CD14-positive monocyte (primary cell): ENCODE results near the gene STAT3. TPM values are rescaled to one million over a fixed set of nuclear protein-coding genes. Genes with fewer than 3 reads are reported as not detected.
A peak's percentile ranks its signal among the peaks of the same experiment; 100 is the strongest.

ENCODE experiments used
- DNase-seq, 3 donors: peaks; one replicate each; pipeline ENCODE4 v3.0.0-alpha.2; 2011 to 2022
- H2AFZ ChIP-seq: 2 replicates; pipeline ENCODE4 v1.6.0; 2012; ENCODE audit warnings: mild to moderate bottlenecking, low read depth, low read length, inconsistent platforms; ENCODE audit not compliant: insufficient read depth, poor library complexity, severe bottlenecking
- H3K27ac ChIP-seq, 2 donors: 1 replicate in 1 of 2; 2 replicates in 1 of 2; pipeline ENCODE4 v1.5.1; 2012 to 2013; ENCODE audit warnings: low read length in 2 of 2, control low read depth in 1 of 2, inconsistent platforms in 1 of 2, low read depth in 1 of 2, mild to moderate bottlenecking in 1 of 2
- H3K27me3 ChIP-seq, 2 donors: one replicate each; pipeline versions ENCODE4 v1.6.0 to v1.6.1; 2011 to 2013; ENCODE audit warnings: low read length in 2 of 2; ENCODE audit not compliant: control insufficient read depth in 2 of 2, insufficient read depth in 2 of 2
- H3K36me3 ChIP-seq, 2 donors: replicated peaks in 1 of 2; 1 replicate in 1 of 2; 2 replicates in 1 of 2; pipeline versions ENCODE4 v1.5.1 to v1.6.1; 2012 to 2013; ENCODE audit warnings: low read length in 2 of 2, control low read depth in 1 of 2, inconsistent platforms in 1 of 2, mild to moderate bottlenecking in 1 of 2; ENCODE audit not compliant: insufficient read depth in 2 of 2, control insufficient read depth in 1 of 2
- H3K4me1 ChIP-seq, 2 donors: 1 replicate in 1 of 2; 2 replicates in 1 of 2; pipeline versions ENCODE4 v1.5.1 to v1.6.1; 2012 to 2013; ENCODE audit warnings: low read length in 2 of 2, control low read depth in 1 of 2, inconsistent platforms in 1 of 2, mild to moderate bottlenecking in 1 of 2, moderate library complexity in 1 of 2; ENCODE audit not compliant: insufficient read depth in 2 of 2, control insufficient read depth in 1 of 2
- H3K4me2 ChIP-seq: replicated peaks from 2 replicates; pipeline ENCODE3; 2012; ENCODE audit warnings: low read length, moderate library complexity, mild to moderate bottlenecking; ENCODE audit not compliant: poor library complexity, severe bottlenecking; ENCODE audit errors: extremely low read depth
- H3K4me3 ChIP-seq, 3 experiments: fragments of 200-600 bp in 1 of 3; sonication (generic) in 1 of 3; replicated peaks in 1 of 3; 1 replicate in 2 of 3; 2 replicates in 1 of 3; pipeline ENCODE4 v1.5.1; 2011 to 2013; ENCODE audit warnings: low read length in 3 of 3, mild to moderate bottlenecking in 3 of 3, control low read depth in 2 of 3, low read depth in 2 of 3, inconsistent platforms in 1 of 3, moderate library complexity in 1 of 3
- H3K79me2 ChIP-seq: 2 replicates; pipeline ENCODE4 v1.6.0; 2012; ENCODE audit warnings: mild to moderate bottlenecking, control low read depth, inconsistent platforms, low read length, moderate library complexity; ENCODE audit not compliant: insufficient read depth
- H3K9ac ChIP-seq: 2 replicates; pipeline ENCODE4 v1.6.0; 2017; ENCODE audit warnings: low read length, mild to moderate bottlenecking; ENCODE audit not compliant: insufficient read depth, poor library complexity, severe bottlenecking
- H3K9me3 ChIP-seq, 2 donors: replicated peaks in 1 of 2; 1 replicate in 1 of 2; 2 replicates in 1 of 2; pipeline versions ENCODE4 v1.5.1 to v1.6.1; 2012 to 2013; ENCODE audit warnings: low read length in 2 of 2, control low read depth in 1 of 2; ENCODE audit not compliant: control insufficient read depth in 1 of 2, insufficient read depth in 1 of 2
- H4K20me1 ChIP-seq: 2 replicates; pipeline ENCODE4 v1.6.0; 2012; ENCODE audit warnings: mild to moderate bottlenecking, low read length, control low read depth, moderate library complexity; ENCODE audit not compliant: insufficient read depth
- H3K27ac Mint-ChIP-seq, 7 donors: one replicate each; pipeline ENCODE4 v1.8.0; 2020; ENCODE audit warnings: mild to moderate bottlenecking in 7 of 7, mixed read lengths in 7 of 7, moderate library complexity in 6 of 7, inconsistent platforms in 2 of 7
- H3K27me3 Mint-ChIP-seq, 3 donors: one replicate each; pipeline ENCODE4 v1.8.0; 2021 to 2022; ENCODE audit warnings: low read depth in 3 of 3, mild to moderate bottlenecking in 3 of 3, mixed read lengths in 3 of 3, moderate library complexity in 3 of 3, inconsistent platforms in 1 of 3
- H3K36me3 Mint-ChIP-seq, 2 donors: one replicate each; pipeline ENCODE4 v1.8.0; 2020; ENCODE audit warnings: mixed read lengths in 2 of 2, inconsistent platforms in 1 of 2, mild to moderate bottlenecking in 1 of 2
- H3K4me1 Mint-ChIP-seq: one replicate; pipeline ENCODE4 v1.8.0; 2020; ENCODE audit warnings: mild to moderate bottlenecking, mixed read lengths
- H3K4me3 Mint-ChIP-seq, 2 donors: one replicate each; pipeline ENCODE4 v1.8.0; 2020; ENCODE audit warnings: mild to moderate bottlenecking in 2 of 2, mixed read lengths in 2 of 2, moderate library complexity in 1 of 2
- H3K9me3 Mint-ChIP-seq, 7 donors: one replicate each; pipeline ENCODE4 v1.8.0; 2020 to 2022; ENCODE audit warnings: mixed read lengths in 7 of 7, mild to moderate bottlenecking in 6 of 7, moderate library complexity in 6 of 7, inconsistent platforms in 2 of 7
- WGBS: methylation state at CpG from one replicate; pipeline ENCODE4 v1.1.5; 2013; ENCODE audit warnings: missing lambda C conversion rate; ENCODE audit not compliant: insufficient coverage; 5-methylcytosine and 5-hydroxymethylcytosine counted together
- intact Hi-C, 2 donors: fragments of 100-400 bp; cut with micrococcal nuclease; formaldehyde crosslinking; loops; one replicate each; pipeline versions ENCODE4 v1.15.0 to v1.15.1; 2023
- polyA plus RNA-seq, 3 donors: library from polyadenylated mRNA; depleted of rRNA in 1 of 3; unstranded in 2 of 3; stranded (reverse) in 1 of 3; fragments of 300-500 nt in 2 of 3; fragments of >200 nt in 1 of 3; fragmentation: Illumina TruSeq in 2 of 3; gene quantifications; 1 replicate in 2 of 3; 2 replicates in 1 of 3; pipeline ENCODE4 v1.2.3, GENCODE V29; 2012 to 2021
- TF ChIP-seq, protein P1 (sequence below): fragments of 200-600 bp; IDR thresholded peaks from one replicate; pipeline ENCODE4 v1.8.0; 2022; ENCODE audit warnings: antibody characterized with exemption, mild to moderate bottlenecking

STAT3 gene
- polyA plus RNA-seq, 3 donors, result 73.0 to 155 (median 110) TPM

DNA sequence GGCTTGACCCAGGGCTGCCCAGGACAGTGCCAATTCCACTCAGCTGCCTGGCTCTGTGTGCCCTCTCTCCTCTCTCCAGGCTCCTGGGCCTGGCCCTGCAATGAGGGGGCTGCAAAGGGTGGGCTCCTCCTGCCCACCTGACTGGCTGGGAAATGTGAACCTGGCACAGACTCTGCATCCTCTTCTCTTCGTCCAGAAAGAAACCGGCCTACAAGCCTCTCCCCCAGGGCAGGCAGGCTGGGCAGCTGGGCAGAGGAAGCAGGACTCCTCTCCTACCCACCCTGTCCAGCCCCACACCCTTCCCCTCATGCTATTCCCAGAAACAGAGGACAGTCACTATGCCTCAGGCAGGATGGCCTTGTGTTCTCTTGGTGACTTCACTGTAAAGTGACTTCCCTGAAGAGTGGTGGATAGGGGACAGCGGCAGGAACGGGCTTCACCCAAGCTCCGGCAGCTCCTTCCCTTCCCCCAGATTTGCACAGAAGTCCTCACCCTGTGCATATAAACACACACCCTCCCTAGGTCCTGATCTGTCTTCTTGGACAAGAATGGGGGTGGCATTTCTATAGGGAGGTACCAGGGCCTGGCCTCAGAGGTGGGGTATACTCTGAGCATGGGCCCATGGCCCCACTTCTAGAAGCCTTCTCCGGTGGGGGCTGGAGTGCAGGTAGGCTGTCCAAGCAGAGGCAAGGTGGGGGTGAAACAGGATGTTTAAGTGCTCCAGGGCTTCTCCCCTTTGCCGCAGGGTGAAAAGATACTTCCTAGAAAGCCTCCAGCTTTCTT is 104.8 kb downstream of the STAT3 start:
- H3K36me3 Mint-ChIP-seq, result no peaks in the 10 kb centered on the region
- DNase-seq, result no peak
- Histone ChIP-seq H4K20me1 (peaks cover 4% of the 10 kb centered on the region), H3K79me2 (peaks cover 12% of the 10 kb centered on the region), H3K4me2 (no peak overlapping the region), H3K9me3 (no peaks in the 10 kb centered on the region), H3K4me3 (no peak overlapping the region), H3K4me1 (peaks cover 23 to 28% of the 10 kb centered on the region in 2 donors), H2AFZ (no peak overlapping the region), H3K9ac (no peak overlapping the region), H3K36me3 (no peaks in the 10 kb centered on the region), H3K27ac (no peak overlapping the region), H3K27me3 (no peaks in the 10 kb centered on the region)
- WGBS, result 96% methylated on average over 3 of the region's 7 CpGs
- H3K27ac Mint-ChIP-seq, result peak overlapping the region in 1 of 7 donors; percentile 30
- TF ChIP-seq, protein P1, sequence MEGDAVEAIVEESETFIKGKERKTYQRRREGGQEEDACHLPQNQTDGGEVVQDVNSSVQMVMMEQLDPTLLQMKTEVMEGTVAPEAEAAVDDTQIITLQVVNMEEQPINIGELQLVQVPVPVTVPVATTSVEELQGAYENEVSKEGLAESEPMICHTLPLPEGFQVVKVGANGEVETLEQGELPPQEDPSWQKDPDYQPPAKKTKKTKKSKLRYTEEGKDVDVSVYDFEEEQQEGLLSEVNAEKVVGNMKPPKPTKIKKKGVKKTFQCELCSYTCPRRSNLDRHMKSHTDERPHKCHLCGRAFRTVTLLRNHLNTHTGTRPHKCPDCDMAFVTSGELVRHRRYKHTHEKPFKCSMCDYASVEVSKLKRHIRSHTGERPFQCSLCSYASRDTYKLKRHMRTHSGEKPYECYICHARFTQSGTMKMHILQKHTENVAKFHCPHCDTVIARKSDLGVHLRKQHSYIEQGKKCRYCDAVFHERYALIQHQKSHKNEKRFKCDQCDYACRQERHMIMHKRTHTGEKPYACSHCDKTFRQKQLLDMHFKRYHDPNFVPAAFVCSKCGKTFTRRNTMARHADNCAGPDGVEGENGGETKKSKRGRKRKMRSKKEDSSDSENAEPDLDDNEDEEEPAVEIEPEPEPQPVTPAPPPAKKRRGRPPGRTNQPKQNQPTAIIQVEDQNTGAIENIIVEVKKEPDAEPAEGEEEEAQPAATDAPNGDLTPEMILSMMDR, result no peak
- intact Hi-C loops, result no loop called here
- H3K9me3 Mint-ChIP-seq, result no peaks in the 10 kb centered on the region
- peaks cover 25% of the 10 kb centered on the region for H3K4me1 Mint-ChIP-seq
- H3K27me3 Mint-ChIP-seq, result peaks cover 0 to 1% (median 1%) of the 10 kb centered on the region in 3 donors
- H3K4me3 Mint-ChIP-seq, result no peak overlapping the region

DNA sequence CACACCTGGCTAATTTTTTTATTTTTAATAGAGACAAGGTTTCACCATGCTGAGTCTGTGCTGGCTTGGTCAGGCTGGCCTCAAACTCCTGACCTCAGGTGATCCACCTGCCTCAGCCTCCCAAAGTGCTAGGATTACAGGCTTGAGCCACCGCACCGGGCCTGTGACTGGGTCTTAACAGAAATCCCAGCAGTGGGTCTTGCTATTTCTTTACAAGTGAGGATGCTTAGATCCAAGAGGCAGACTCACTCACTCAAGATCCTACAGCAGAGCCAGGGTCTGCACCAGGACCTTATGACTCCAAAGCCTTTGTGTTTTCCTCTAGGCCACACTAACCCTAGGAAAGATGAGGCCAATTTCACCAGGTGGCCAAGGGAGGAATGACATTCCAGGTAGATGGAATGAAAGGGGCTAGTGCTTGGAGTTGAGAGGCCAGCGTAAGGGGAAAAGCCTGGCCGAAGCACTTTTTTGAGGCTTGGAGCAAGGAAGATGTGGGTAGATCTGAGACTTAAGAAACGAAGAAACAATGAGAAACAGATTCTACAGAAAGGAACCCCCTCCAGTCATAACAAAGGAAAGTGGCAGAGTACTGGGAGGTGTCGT is 105.7 kb downstream of the STAT3 start:
- TF ChIP-seq, protein P1, result no peak
- H4K20me1 ChIP-seq, result peaks cover 4% of the 10 kb centered on the region
- no peaks in the 10 kb centered on the region for H3K36me3 ChIP-seq
- no peak overlapping the region for H3K4me2 ChIP-seq
- H3K9me3 Mint-ChIP-seq, result no peaks in the 10 kb centered on the region
- H3K27ac ChIP-seq, result no peak overlapping the region
- H3K4me3 Mint-ChIP-seq, result no peak overlapping the region
- H3K4me1 Mint-ChIP-seq, result peaks cover 27% of the 10 kb centered on the region
- peaks cover 4% of the 10 kb centered on the region for H3K79me2 ChIP-seq
- H3K27me3 ChIP-seq, result no peaks in the 10 kb centered on the region
- no peak overlapping the region for H3K9ac ChIP-seq
- no peak for DNase-seq
- intact Hi-C loops, result no loop called here
- H3K4me1 ChIP-seq, result peaks cover 19 to 22% of the 10 kb centered on the region in 2 donors
- no peak overlapping the region for H2AFZ ChIP-seq
- H3K27ac Mint-ChIP-seq, result no peak overlapping the region
- no peak overlapping the region for H3K4me3 ChIP-seq
- H3K27me3 Mint-ChIP-seq, result peaks cover 0 to 1% (median 1%) of the 10 kb centered on the region in 3 donors
- H3K36me3 Mint-ChIP-seq, result peaks cover 0 to 2% of the 10 kb centered on the region in 2 donors
- WGBS, result 100% methylated on average over 4 of the region's 6 CpGs
- no peaks in the 10 kb centered on the region for H3K9me3 ChIP-seq
